Measurements from ENCODE around the gene KCNQ4.

The KCNQ4 gene

GRCh38 chr1:40745176-40745575, 38.4 kb upstream of the KCNQ4 start:
- H3K27ac ChIP-seq (ENCODE audit: low read depth, low read length): no peak overlapping the region
- H3K4me3 ChIP-seq (ENCODE audit: low read length): no peak overlapping the region
- no peaks in the 10 kb centered on the region for H3F3A ChIP-seq (ENCODE audit: control insufficient read depth, insufficient read depth)
- H3K9me3 ChIP-seq (ENCODE audit: control insufficient read depth, insufficient read depth, low read length): no peaks in the 10 kb centered on the region
- TF ChIP-seq CTCF (IDR thresholded peaks at IDR 0.05; ENCODE audit: low read depth, low read length, poor library complexity, severe bottlenecking) (no peak), EZH2phosphoT487 (IDR thresholded peaks at IDR 0.05; ENCODE audit: borderline replicate concordance, low read length) (no peak)
- peaks cover 32% of the 10 kb centered on the region for H3K79me2 ChIP-seq (ENCODE audit: control insufficient read depth, low read length)
- no peaks in the 10 kb centered on the region for H4K20me1 ChIP-seq (ENCODE audit: control insufficient read depth, insufficient read depth, low read depth, low read length)
- H3K4me1 ChIP-seq (ENCODE audit: control insufficient read depth, low read length): peaks cover 20% of the 10 kb centered on the region
- H3K36me3 ChIP-seq (ENCODE audit: control insufficient read depth, low read length): peaks cover 91% of the 10 kb centered on the region
- H3K27me3 ChIP-seq (ENCODE audit: control insufficient read depth, low read length): no peaks in the 10 kb centered on the region
- no peak overlapping the region for H3K4me2 ChIP-seq (ENCODE audit: low read length)
- H3K9me2 ChIP-seq (replicated peaks; ENCODE audit: control insufficient read depth, low read length): no peaks in the 10 kb centered on the region

GRCh38 chr1:40746344-40747090, 37.1 kb upstream of the KCNQ4 start:
- Histone ChIP-seq H3K4me2 (ENCODE audit: low read length) (no peak overlapping the region), H4K20me1 (ENCODE audit: control insufficient read depth, insufficient read depth, low read depth, low read length) (no peaks in the 10 kb centered on the region), H3F3A (ENCODE audit: control insufficient read depth, insufficient read depth) (no peaks in the 10 kb centered on the region), H3K9me3 (ENCODE audit: control insufficient read depth, insufficient read depth, low read length) (no peaks in the 10 kb centered on the region), H3K4me1 (ENCODE audit: control insufficient read depth, low read length) (peaks cover 9% of the 10 kb centered on the region), H3K4me3 (ENCODE audit: low read length) (no peak overlapping the region), H3K27me3 (ENCODE audit: control insufficient read depth, low read length) (no peaks in the 10 kb centered on the region), H3K27ac (ENCODE audit: low read depth, low read length) (no peak overlapping the region), H3K36me3 (ENCODE audit: control insufficient read depth, low read length) (peaks cover 86% of the 10 kb centered on the region), H3K79me2 (ENCODE audit: control insufficient read depth, low read length) (peaks cover 29% of the 10 kb centered on the region), H3K9me2 (replicated peaks; ENCODE audit: control insufficient read depth, low read length) (no peaks in the 10 kb centered on the region)
- TF ChIP-seq EZH2phosphoT487 (IDR thresholded peaks at IDR 0.05; ENCODE audit: borderline replicate concordance, low read length) (no peak), CTCF (IDR thresholded peaks at IDR 0.05; ENCODE audit: low read depth, low read length, poor library complexity, severe bottlenecking) (no peak)

GRCh38 chr1:40748841-40749718, 34.5 kb upstream of the KCNQ4 start:
- Histone ChIP-seq H3K9me2 (replicated peaks; ENCODE audit: control insufficient read depth, low read length) (no peaks in the 10 kb centered on the region), H3K9me3 (ENCODE audit: control insufficient read depth, insufficient read depth, low read length) (no peaks in the 10 kb centered on the region), H3K4me1 (ENCODE audit: control insufficient read depth, low read length) (0 out of 2 replicates have a peak, but pooled peaks cover 6% of the 10 kb centered on the region), H3K27ac (ENCODE audit: low read depth, low read length) (no peak overlapping the region), H4K20me1 (ENCODE audit: control insufficient read depth, insufficient read depth, low read depth, low read length) (no peaks in the 10 kb centered on the region), H3K36me3 (ENCODE audit: control insufficient read depth, low read length) (peaks cover 75% of the 10 kb centered on the region), H3K27me3 (ENCODE audit: control insufficient read depth, low read length) (no peaks in the 10 kb centered on the region), H3F3A (ENCODE audit: control insufficient read depth, insufficient read depth) (no peaks in the 10 kb centered on the region), H3K79me2 (ENCODE audit: control insufficient read depth, low read length) (peaks cover 8% of the 10 kb centered on the region), H3K4me2 (ENCODE audit: low read length) (no peak overlapping the region), H3K4me3 (ENCODE audit: low read length) (no peak overlapping the region)
- no peak for TF ChIP-seq EZH2phosphoT487 (IDR thresholded peaks at IDR 0.05; ENCODE audit: borderline replicate concordance, low read length)
- TF ChIP-seq CTCF (IDR thresholded peaks at IDR 0.05; ENCODE audit: low read depth, low read length, poor library complexity, severe bottlenecking): no peak

All from DOHH2 (cell line).